ENCODE measurements around the gene STK32B. TPM values are rescaled to one million over a fixed set of nuclear protein-coding genes. Genes with fewer than 3 reads are reported as not detected.

The STK32B gene
- total and polyA plus RNA-seq, 8 donors: 0.90 to 5.1 (median 3.3) TPM

DNA sequence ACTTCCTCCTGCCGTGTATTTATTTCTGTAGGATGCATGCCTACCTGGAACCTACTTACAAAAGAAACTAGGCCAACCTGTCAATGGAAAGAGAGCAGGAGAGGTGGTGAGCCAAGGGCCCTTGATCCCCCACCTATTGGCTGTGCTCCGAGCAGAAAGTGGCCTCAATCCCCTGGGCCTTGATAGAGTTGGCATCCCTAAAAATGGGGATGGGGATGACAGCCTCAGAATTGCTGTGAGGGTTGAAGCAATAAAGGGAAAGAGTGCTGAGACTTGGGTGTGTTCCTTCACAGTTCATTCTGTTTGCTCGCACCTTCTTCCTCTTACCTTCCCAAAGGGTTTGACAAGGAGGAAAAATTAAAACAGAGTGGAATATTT is 314.7 kb downstream of the STK32B start:
- Histone ChIP-seq H3K36me3 (no peaks in the 10 kb centered on the region), H3K27ac (no peak overlapping the region), H3K4me1 (no peaks in the 10 kb centered on the region), H3K4me3 (no peak overlapping the region), H3K27me3 (no peaks in the 10 kb centered on the region), H3K9me3 (no peaks in the 10 kb centered on the region)
- TF ChIP-seq, protein P1, sequence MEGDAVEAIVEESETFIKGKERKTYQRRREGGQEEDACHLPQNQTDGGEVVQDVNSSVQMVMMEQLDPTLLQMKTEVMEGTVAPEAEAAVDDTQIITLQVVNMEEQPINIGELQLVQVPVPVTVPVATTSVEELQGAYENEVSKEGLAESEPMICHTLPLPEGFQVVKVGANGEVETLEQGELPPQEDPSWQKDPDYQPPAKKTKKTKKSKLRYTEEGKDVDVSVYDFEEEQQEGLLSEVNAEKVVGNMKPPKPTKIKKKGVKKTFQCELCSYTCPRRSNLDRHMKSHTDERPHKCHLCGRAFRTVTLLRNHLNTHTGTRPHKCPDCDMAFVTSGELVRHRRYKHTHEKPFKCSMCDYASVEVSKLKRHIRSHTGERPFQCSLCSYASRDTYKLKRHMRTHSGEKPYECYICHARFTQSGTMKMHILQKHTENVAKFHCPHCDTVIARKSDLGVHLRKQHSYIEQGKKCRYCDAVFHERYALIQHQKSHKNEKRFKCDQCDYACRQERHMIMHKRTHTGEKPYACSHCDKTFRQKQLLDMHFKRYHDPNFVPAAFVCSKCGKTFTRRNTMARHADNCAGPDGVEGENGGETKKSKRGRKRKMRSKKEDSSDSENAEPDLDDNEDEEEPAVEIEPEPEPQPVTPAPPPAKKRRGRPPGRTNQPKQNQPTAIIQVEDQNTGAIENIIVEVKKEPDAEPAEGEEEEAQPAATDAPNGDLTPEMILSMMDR (IDR thresholded peaks at IDR 0.05): no peak
- no peak for ATAC-seq
- no peak for DNase-seq
- intact Hi-C loops (cut with DNase I): no loop called here

DNA sequence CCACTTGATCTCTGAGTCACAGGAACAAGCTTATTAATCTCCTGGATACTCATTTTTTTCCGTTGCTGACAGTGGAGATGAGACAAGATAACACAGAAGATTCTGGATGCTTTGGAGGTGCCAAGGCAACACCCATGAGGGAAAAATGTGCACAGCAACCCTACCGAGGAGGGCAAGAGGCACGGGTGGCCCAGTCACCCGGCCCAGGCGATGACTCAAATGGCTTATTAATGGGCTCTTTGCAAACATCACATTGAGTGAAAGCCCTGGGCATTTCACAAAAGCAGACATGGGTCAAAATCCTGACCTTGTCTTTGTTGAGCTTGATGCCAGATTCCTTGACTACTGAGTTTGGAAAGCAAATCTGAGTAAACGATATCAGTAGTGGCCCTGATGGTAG is 315.1 kb downstream of the STK32B start:
- TF ChIP-seq, protein P1 (IDR thresholded peaks at IDR 0.05): no peak
- Histone ChIP-seq H3K4me3 (no peak overlapping the region), H3K36me3 (no peaks in the 10 kb centered on the region), H3K27me3 (no peaks in the 10 kb centered on the region), H3K4me1 (no peaks in the 10 kb centered on the region), H3K27ac (no peak overlapping the region), H3K9me3 (no peaks in the 10 kb centered on the region)
- no peak for DNase-seq
- intact Hi-C loops (cut with DNase I): no loop called here
- no peak for ATAC-seq

DNA sequence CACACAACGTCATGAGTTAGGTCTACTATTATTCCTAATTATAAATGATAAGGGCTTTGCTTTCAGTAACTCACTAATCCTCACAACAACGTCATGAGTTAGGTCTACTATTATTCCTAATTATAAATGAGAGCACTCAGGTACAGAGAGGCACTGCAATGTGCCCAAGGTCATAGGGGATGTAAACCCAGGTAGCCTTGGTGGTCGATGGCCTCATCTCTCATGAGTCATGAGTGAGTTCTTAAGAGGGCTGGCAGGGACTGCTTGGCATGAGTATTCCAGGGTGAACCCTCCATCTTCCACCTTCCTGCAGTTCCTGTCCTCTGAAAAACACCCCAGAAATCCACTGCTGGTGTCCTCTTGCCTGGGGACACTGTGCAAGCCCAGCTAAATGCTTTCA is 317.1 kb downstream of the STK32B start:
- H3K27me3 ChIP-seq: no peaks in the 10 kb centered on the region
- H3K36me3 ChIP-seq: no peaks in the 10 kb centered on the region
- H3K4me1 ChIP-seq: no peaks in the 10 kb centered on the region
- no peak overlapping the region for H3K27ac ChIP-seq
- DNase-seq: no peak
- intact Hi-C loops (cut with DNase I): no loop called here
- H3K9me3 ChIP-seq: no peaks in the 10 kb centered on the region
- no peak for ATAC-seq
- TF ChIP-seq, protein P1 (IDR thresholded peaks at IDR 0.05): no peak
- no peak overlapping the region for H3K4me3 ChIP-seq

DNA sequence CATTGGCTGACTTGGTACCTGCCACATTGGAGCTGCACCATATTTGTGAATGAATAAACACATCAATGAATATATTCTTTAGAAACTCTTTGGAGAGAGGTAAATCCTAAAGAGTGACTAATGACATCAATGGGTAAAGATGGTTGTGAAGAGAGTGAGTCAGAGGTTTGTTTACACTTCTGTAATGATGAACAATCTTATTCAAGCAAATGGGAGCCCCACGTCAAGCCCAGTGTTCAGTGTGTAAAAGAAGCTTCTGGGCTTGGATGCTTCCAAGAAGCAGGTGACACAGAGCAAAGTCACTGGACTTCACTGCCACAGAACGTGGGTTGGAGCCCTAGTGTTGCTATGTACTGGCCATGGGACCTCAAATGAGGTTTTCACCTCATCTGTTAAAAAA is 319.0 kb downstream of the STK32B start:
- intact Hi-C loops (cut with DNase I): no loop called here
- DNase-seq: no peak
- no peak overlapping the region for H3K4me3 ChIP-seq
- TF ChIP-seq, protein P1 (IDR thresholded peaks at IDR 0.05): no peak
- H3K27me3 ChIP-seq: no peaks in the 10 kb centered on the region
- no peak overlapping the region for H3K27ac ChIP-seq
- no peaks in the 10 kb centered on the region for H3K4me1 ChIP-seq
- no peak for ATAC-seq
- H3K9me3 ChIP-seq: peaks cover 0 to 5% of the 10 kb centered on the region in 2 donors
- H3K36me3 ChIP-seq: no peaks in the 10 kb centered on the region

DNA sequence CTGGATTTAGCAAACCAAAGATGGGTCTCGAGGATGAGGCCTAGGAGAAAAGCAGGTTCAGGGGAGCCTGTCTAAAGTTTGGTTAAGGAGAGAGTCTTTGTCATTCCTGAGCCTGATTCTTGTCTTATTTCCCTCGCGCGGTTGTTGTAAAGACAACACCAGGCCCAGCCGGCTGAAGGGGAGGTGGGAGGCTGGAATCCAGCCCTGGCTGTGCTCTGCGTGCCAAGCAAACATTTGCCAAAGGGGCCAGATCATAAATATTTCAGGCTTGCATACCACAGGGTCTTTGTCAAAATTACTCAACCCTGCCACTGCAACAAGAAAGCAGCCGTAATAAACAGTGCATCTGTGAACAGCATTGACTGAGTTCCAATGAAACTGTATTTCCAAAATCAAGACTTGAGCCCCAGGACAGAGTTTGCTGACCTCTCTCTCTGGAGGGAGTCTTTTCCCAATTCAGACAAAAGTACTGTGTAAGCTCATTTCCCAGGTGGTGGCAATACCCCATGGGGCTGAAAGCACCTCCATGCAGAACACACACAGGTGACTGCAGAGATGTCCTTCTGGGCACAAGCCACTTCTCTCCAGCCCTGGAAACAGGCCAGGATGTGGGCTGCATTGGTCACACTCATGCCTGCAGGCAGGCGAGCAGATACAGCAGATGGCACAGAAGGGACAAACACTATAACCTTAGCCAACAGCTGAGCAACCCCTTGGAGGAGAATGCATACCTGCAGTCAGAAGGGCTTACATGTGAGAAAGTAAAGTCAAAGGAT is 320.3 kb downstream of the STK32B start:
- no peak overlapping the region for H3K27ac ChIP-seq
- intact Hi-C loops (cut with DNase I): no loop called here
- H3K9me3 ChIP-seq: peaks cover 0 to 5% of the 10 kb centered on the region in 2 donors
- no peak for ATAC-seq
- no peaks in the 10 kb centered on the region for H3K36me3 ChIP-seq
- no peak overlapping the region for H3K4me3 ChIP-seq
- no peaks in the 10 kb centered on the region for H3K4me1 ChIP-seq
- DNase-seq: no peak
- H3K27me3 ChIP-seq: no peaks in the 10 kb centered on the region
- TF ChIP-seq, protein P1 (IDR thresholded peaks at IDR 0.05): no peak

All from left lung (tissue), 10 donors.